NCI-H1092 treated with DMSO at 0.1 percent for 48 hours (cell line): Measurements from ENCODE around the gene STAG1.
"Not testable (repeated sequence)": the region's sequence is repeated elsewhere in the genome, so short reads cannot be mapped to it uniquely, and the experiment has no call there.

Experiments
- DNase-seq: peaks from one replicate; lab custom pipeline; 2025; lab: John Stamatoyannopoulos, UW

STAG1 gene

DNA sequence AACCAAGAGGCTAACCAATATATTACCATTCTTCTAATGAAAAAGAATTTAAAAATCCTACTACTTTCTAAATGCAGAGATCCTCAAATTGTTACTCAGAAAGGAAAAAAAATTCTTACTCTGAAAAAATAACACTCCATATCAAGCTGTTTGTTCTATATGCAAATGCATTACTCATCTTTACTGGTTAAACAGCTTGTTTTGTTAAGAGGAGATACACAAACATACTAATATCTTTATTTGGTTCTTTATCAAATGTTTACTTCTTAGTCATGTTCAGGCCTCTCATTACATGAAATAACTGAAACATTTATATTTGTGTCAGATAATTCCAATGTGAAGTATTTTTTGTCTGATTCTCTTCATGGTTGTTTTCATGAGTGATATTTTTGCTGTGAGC, 355.3 kb downstream of the STAG1 start:
- no peak for DNase-seq

- no peak for DNase-seq
Observed at GRCh38 chr3:136390574-136390973, 361.6 kb downstream of the STAG1 start.

DNA sequence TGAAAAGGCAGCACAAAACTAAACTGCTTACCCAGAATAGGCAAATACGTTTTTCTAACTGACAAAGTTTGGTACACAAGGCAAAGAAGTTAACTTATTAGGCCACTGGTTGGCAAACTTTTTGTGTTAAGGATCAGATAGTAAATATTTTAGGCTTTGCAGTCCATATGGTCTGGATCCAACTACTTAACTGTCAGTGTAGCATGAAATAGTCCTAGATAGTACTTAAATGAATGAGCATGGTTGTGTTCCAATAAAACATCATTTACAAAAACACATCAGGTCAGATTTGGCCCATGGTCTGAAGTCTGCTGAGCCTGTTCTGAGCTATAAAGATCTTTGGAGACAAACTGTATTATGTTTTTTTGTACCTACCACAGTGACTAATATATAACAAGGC, 365.1 kb downstream of the STAG1 start:
- DNase-seq: no peak

DNA sequence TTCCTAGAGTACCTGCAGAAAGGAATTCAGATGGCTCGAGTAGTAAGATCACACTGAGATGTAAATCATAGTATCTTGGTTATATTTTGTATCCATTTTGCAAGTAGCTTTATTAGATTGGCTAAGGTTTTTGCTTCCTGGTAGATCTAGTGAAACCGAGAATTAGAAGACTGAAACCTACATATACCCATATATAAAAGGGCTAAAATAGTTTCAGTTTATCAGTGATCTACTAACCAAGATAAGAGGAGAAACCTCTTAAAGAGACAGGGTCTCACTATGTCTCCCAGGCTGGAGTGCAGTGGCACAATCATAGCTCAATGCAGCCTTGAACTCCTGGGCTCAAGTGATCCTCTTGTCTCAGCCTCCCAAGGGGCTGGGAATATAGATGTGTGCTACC, 366.7 kb downstream of the STAG1 start:
- no peak for DNase-seq

GRCh38 chr3:136381051-136381450, 371.1 kb downstream of the STAG1 start:
- no peak for DNase-seq

GRCh38 chr3:136380530-136380929, 371.6 kb downstream of the STAG1 start:
- no peak for DNase-seq

DNA sequence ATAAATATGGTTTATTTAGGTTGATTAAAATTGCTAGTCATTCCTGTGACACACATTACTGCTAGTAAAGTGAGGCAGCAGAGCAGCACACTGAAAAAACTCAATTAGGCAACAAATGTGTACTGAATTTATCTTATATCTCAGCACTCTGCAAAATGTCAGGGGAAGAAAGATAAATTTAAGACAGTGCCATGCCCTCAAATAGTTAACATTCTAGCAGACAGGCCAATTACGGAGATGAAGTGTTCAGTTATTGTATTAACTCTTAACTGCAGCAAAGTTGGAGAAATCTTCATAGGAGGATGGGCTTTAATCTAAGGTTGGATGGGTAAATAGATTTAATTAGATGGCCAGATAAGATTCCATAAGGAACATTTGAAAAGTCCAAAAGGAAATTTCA, 374.2 kb downstream of the STAG1 start:
- no peak for DNase-seq

DNA sequence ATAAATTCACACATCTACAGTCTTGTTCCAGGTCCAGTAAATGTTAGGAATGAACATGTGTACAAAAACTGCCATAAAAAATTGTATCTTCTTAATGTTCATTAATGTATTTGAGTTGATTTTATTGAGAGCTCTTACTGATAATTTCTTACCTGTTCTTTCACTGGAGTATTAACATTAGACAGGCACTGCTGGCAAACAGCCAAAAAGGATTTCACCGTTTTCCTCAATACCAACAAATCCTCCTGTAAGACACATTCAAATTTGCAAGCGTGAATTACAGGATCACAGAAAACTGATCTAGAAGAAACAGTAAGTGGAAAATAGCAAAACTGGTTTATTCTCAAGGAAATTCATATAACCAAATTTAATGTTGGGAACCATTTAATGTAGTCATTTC, 374.7 kb downstream of the STAG1 start:
- DNase-seq: peak; percentile 0

GRCh38 chr3:136375800-136376199, 376.4 kb downstream of the STAG1 start:
- not testable (repeated sequence) for DNase-seq

DNA sequence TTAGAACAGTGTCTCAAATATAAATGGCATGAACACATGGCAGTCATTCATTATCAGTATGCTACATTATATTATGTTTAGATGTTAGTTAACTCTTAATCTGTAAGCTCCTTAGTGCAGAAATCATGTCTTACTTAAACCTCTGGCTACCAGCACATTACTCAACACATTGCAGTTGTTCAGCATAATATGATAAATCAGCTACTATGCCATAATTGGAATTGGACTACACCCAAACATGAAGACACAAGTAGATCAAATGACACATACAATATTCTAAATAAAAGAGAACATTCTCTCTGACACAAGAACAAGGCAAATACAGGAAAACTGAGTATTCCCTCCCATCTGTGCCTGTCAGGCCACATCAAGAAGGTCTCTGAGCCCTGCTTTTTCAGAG, 385.9 kb downstream of the STAG1 start:
- peak; percentile 18 for DNase-seq

- DNase-seq: no peak
Observed at GRCh38 chr3:136353461-136353860, 398.7 kb downstream of the STAG1 start.

- no peak for DNase-seq
Observed at GRCh38 chr3:136351905-136352304, 400.3 kb downstream of the STAG1 start.

GRCh38 chr3:136351351-136351750, 400.8 kb downstream of the STAG1 start:
- no peak for DNase-seq

- no peak for DNase-seq
Observed at GRCh38 chr3:136350557-136350956, 401.6 kb downstream of the STAG1 start.

GRCh38 chr3:136350132-136350531, 402.0 kb downstream of the STAG1 start:
- no peak for DNase-seq

DNA sequence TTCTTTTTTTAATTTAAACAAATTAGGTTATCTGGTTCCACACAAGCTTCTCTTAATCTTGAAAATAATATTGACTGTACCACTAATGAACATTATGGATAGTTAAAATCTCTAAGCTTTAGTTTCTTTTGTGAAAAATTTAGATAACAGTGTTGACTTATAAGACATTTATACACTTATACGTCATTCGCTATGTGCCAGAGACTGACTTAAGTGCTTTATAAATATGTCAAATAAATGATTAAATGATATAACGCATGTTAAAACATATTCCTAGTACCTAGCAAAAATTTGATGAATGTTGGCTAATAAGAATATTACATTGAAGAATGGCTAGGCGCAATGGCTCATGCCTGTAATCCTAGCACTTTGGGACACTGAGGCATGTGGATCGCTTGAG, 405.7 kb downstream of the STAG1 start:
- no peak for DNase-seq

- DNase-seq: no peak
Observed at GRCh38 chr3:136343873-136344555, 408.2 kb downstream of the STAG1 start.

- DNase-seq: no peak
Observed at GRCh38 chr3:136343446-136343845, 408.7 kb downstream of the STAG1 start.

DNA sequence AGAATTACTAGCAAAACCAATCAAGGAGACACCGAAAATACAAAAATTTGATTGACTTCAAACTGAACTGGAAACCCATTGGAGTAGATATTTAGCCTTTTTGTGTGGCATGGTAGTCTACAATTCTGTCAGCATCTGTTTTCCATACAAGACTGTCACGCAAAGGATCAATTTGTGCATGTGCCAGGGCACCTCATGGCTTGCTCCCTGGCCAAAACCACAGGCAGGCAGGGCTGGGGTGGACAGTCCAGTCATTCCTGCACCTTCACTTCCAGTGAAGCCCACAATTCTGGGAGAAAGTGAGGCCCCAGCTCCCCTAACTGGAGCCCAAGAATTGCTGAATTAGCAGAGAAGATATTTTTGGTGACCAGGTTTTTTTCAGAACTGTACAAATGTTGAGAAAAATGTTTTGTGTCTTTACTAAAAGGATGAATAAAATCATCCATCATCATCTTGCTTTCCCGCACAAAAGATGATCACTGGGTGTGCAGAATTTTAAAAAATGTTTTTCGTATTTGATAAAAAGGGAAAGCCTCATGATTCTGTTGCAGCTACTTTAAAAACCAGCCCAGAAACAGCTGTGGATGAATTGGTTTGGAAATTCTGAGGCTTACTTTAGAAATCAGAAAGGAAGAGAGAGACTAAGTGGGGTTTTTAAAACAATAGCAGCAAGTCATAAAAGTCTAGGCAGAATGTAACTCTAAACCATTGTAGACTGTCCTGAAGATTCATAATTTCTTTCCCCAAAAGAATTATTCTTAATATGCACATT, 415.7 kb downstream of the STAG1 start:
- no peak for DNase-seq

DNA sequence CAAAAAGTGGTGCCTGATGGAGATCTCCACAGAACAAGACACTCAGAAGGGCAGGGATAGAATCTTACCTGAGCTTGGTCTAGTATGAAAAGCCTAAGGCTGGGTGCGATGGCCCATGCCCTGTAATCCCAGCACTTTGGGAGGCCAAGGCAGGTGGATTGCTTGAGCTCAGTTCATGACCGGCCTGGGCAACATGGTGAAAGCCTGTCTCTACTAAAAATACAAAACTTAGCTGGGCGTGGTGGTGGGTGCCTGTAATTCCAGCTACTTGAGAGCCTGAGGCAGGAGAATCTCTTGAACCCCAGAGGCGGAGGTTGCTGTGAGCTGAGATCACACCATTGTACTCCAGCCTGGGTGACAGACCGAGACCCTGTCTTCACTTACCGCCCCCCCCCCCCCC, 417.5 kb downstream of the STAG1 start:
- DNase-seq: not testable (repeated sequence)

DNA sequence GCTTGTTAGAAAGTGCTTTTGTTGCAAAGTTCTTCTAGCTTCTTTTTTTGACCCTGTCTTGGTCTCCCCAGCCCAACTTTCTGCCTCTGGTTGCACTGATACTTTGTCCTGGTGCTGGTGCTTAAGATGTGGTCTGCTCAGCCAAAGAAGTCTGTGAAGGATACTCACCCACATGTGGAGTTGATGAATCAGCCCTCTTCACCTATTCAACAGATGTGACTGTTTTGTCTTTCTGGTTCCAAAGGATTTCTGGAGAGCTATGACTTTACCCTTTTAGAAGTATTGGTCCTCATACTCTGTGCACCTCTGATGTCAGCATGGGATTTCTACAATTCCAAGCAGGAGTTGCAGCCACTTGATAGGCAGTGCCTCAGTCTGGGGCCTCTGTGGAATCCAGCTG, 418.0 kb downstream of the STAG1 start:
- no peak for DNase-seq

DNA sequence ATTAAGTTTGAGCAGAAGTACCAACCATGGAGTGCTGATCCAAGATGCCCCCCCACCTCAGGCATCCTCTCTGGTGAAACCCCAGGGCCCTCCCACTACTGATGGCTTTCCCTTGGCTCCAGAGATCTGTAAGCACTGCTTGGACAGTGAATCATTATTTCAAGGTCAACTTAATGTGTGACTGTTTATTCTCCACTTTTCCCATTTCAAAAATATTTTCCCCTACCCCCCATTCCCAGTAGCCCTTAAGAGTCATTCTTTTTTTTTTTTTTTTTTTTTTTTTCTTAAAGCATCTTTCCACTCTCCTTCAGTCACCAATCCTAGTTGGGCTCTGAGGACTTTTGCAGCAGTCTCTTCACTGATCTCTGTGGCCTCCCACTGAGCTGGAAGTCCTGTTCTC, 419.4 kb downstream of the STAG1 start:
- DNase-seq: no peak

- no peak for DNase-seq
Observed at GRCh38 chr3:136332302-136332701, 419.9 kb downstream of the STAG1 start.

DNA sequence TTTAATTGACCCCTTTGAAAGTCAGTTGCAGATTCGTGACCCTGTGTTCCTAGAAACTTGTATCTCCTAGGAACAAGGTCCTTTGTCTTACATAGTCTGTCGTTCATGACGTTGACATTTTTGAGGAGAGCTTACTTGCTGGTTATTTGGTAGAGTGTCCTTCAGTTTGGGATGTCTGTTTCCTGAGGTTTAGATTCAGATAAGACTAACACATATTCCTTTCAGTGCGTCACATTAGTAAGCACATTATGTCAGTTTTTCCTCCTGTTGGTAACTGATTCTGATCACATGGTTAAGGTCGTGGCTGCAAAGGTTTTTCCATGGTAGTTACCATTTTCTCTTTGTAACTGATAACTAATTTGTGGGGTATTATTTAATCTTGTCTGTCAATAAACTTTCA, 421.3 kb downstream of the STAG1 start:
- no peak for DNase-seq
